C4-2B (cell line): ENCODE measurements around the gene SCAND1.

Experiments
- CTCF ChIP-seq: fragments of 450-650 bp; conservative IDR thresholded peaks from 2 replicates; pipeline ENCODE4 v1.5.1; 2017; ENCODE audit warnings: mild to moderate bottlenecking
- ZFX ChIP-seq: fragments of 450-650 bp; IDR thresholded peaks from 2 replicates; pipeline ENCODE4 v1.6.1; 2017

- TF ChIP-seq CTCF (no peak), ZFX (no peak)
These were observed 20.3 kb downstream of the SCAND1 start for GRCh38 chr20:35934050-35934449.
